ENCODE results near the gene CEMP1. TPM values are rescaled to one million over a fixed set of nuclear protein-coding genes. Genes with fewer than 3 reads are reported as not detected.
A peak's percentile ranks its signal among the peaks of the same experiment; 100 is the strongest.

The CEMP1 gene
- total RNA-seq, 3 donors from 2014 or later: 0.89 to 1.2 TPM; not detected in 1

GRCh38 chr16:2480948-2481347 lies 50.3 kb downstream of the CEMP1 start:
- ATAC-seq: peak; percentile 94
- TF ChIP-seq CTCF (IDR thresholded peaks at IDR 0.05): no peak
- intact Hi-C loops (cut with DNase I, micrococcal nuclease): no loop called here

More at GRCh38 chr16:2480948-2481347, 50.3 kb downstream of the CEMP1 start:
- Histone ChIP-seq H3K4me3 (no peak overlapping the region), H3K36me3 (ENCODE audit: low read depth) (no peaks in the 10 kb centered on the region), H3K9me3 (no peaks in the 10 kb centered on the region), H3K4me1 (ENCODE audit: low read depth) (peaks cover 14% of the 10 kb centered on the region)
- peak; percentile 78 to 86 (median 81) for DNase-seq

Small RNA genes lying within 50 kb of the gene (microRNA-seq; reads per million reads assigned to microRNA genes)
- not detected for gene MIR3178

Other genes with a start within 250 kb of the CEMP1 start
- gene ABCA3, start 190.7 kb downstream of the CEMP1 start, total RNA-seq: 10 to 100 TPM in 1 of 3 donors, 1 to 10 TPM in 2; 3.0 to 13.5 (median 3.4) TPM
- gene CCNF, start 102.0 kb downstream of the CEMP1 start, total RNA-seq: 10 to 100 TPM in 1 of 3 donors, 1 to 10 TPM in 2; 3.4 to 12.7 (median 3.7) TPM
- 1 to 10 TPM; 1.1 to 5.5 (median 2.8) TPM for gene TEDC2, start 71.3 kb downstream of the CEMP1 start, total RNA-seq
- gene NTN3, start 60.1 kb downstream of the CEMP1 start, total RNA-seq: under 1 TPM in 1 of 3 donors, not detected in 2; 0.44 TPM
- 10 to 100 TPM in 1 of 3 donors, 1 to 10 TPM in 2; 6.9 to 14.3 (median 8.5) TPM for gene TBC1D24, start 56.3 kb downstream of the CEMP1 start, total RNA-seq
- 100 to 1,000 TPM; 171 to 261 (median 201) TPM for gene ATP6V0C, start 17.5 kb downstream of the CEMP1 start, total RNA-seq
- 10 to 100 TPM; 33.6 to 51.2 (median 38.4) TPM for gene AMDHD2, start 11.0 kb downstream of the CEMP1 start, total RNA-seq
- 10 to 100 TPM; 73.3 to 79.6 (median 79.3) TPM for gene PDPK1, start 6.6 kb upstream of the CEMP1 start, total RNA-seq
- gene KCTD5, start 151.1 kb upstream of the CEMP1 start, total RNA-seq: 10 to 100 TPM; 28.2 to 80.7 (median 48.5) TPM
- gene PRSS27, start 188.8 kb upstream of the CEMP1 start, total RNA-seq: 1 to 10 TPM; 1.1 to 2.2 (median 1.4) TPM
- gene SRRM2, start 221.2 kb upstream of the CEMP1 start, total RNA-seq: 100 to 1,000 TPM; 538 to 819 (median 692) TPM
- gene ELOB, start 245.9 kb upstream of the CEMP1 start, total RNA-seq: 100 to 1,000 TPM; 231 to 296 (median 285) TPM

All from mucosa of descending colon (tissue), 3 donors.